GM18907 (cell line): ENCODE data around the gene CD70.
"Not testable (repeated sequence)": the region's sequence is repeated elsewhere in the genome, so short reads cannot be mapped to it uniquely, and the experiment has no call there.

Experiments used
- ATAC-seq: cut with Tn5 transposase; IDR thresholded peaks from one replicate; pipeline ENCODE4 v1.9.1; 2021; ENCODE audit warnings: mild to moderate bottlenecking, moderate library complexity; ENCODE audit not compliant: unreplicated experiment

The CD70 gene

GRCh38 chr19:6598254-6598892 is 7.4 kb upstream of the CD70 start:
- not testable (repeated sequence) for ATAC-seq

- not testable (repeated sequence) for ATAC-seq
These were observed 6.7 kb upstream of the CD70 start for GRCh38 chr19:6597471-6598253.

- ATAC-seq: no peak
These were observed 5.7 kb upstream of the CD70 start for GRCh38 chr19:6596621-6597020.

- no peak for ATAC-seq
These were observed 2.9 kb upstream of the CD70 start for GRCh38 chr19:6593651-6594416.

GRCh38 chr19:6590258-6590826 is 608 bp downstream of the CD70 start:
- peak; percentile 9 for ATAC-seq

- ATAC-seq: no peak
These were observed 1.2 kb downstream of the CD70 start for GRCh38 chr19:6589711-6590257.

- no peak for ATAC-seq
These were observed 2.2 kb downstream of the CD70 start for GRCh38 chr19:6588508-6589345.

GRCh38 chr19:6587998-6588507 is 2.9 kb downstream of the CD70 start:
- no peak for ATAC-seq

GRCh38 chr19:6587093-6587820 is 3.7 kb downstream of the CD70 start:
- peak; percentile 39 for ATAC-seq

- ATAC-seq: no peak
These were observed 4.2 kb downstream of the CD70 start for GRCh38 chr19:6586726-6587092.

- no peak for ATAC-seq
These were observed 4.9 kb downstream of the CD70 start for GRCh38 chr19:6586056-6586455.

GRCh38 chr19:6582515-6583484 is 8.2 kb downstream of the CD70 start:
- ATAC-seq: not testable (repeated sequence)

- ATAC-seq: no peak
These were observed 10.6 kb downstream of the CD70 start for GRCh38 chr19:6580313-6580712.

GRCh38 chr19:6579450-6580178 is 11.3 kb downstream of the CD70 start:
- no peak for ATAC-seq

- ATAC-seq: peak; percentile 79
These were observed 13.3 kb downstream of the CD70 start for GRCh38 chr19:6577476-6578125.

- ATAC-seq: no peak
These were observed 14.0 kb downstream of the CD70 start for GRCh38 chr19:6576869-6577475.

- no peak for ATAC-seq
These were observed 17.6 kb downstream of the CD70 start for GRCh38 chr19:6573350-6573749.
